ENCODE measurements around the gene OPCML. TPM values are rescaled to one million over a fixed set of nuclear protein-coding genes. Genes with fewer than 3 reads are reported as not detected.

The OPCML gene
- total RNA-seq, 1 experiment from 2014 or later, result not detected

- TF ChIP-seq POLR2AphosphoS5 (IDR thresholded peaks at IDR 0.05; ENCODE audit: low read depth, low read length) (no peak), CTCF (IDR thresholded peaks at IDR 0.05) (no peak), TCF7L2 (IDR thresholded peaks at IDR 0.05; ENCODE audit: low read depth, low read length) (no peak), REST (IDR thresholded peaks at IDR 0.05; ENCODE audit: insufficient read depth in 1 of 2, low read depth in 2 of 2, low read length in 1 of 2) (no peak), SIN3A (IDR thresholded peaks at IDR 0.05; ENCODE audit: borderline replicate concordance, insufficient read depth, low read depth, low read length) (no peak)
- no peaks in the 10 kb centered on the region for H3K36me3 ChIP-seq (ENCODE audit: control insufficient read depth, insufficient read depth, low read length)
- in situ Hi-C loops (cut with HindIII; ENCODE audit: low pct_unique_long_range_greater_than_20kb, low sequenced_read_pairs), result no loop called here
- H3K4me3 ChIP-seq (ENCODE audit: low read depth in 2 of 2, low read length in 2 of 2), result no peak overlapping the region
- no peak for ATAC-seq
- H3K27me3 ChIP-seq (ENCODE audit: control insufficient read depth, insufficient read depth, low read length), result no peaks in the 10 kb centered on the region; the same call in 1 of the 2 replicates
- no TSS peak for BruUV-seq (replicated peaks)
- H3K9me3 ChIP-seq (ENCODE audit: control insufficient read depth, insufficient read depth, low read depth, low read length), result no peaks in the 10 kb centered on the region
- no peak overlapping the region for H3K27ac ChIP-seq (ENCODE audit: low read length)
- no peaks in the 10 kb centered on the region for H3K4me1 ChIP-seq (ENCODE audit: control insufficient read depth, insufficient read depth, low read length)
- no peak for DNase-seq (ENCODE audit: low read depth, low spot score)
- ChIA-PET CTCF (no interaction called here), POLR2A (no interaction called here)
- intact Hi-C loops (cut with micrococcal nuclease; ENCODE audit: unreplicated experiment), result no loop called here
Observed at GRCh38 chr11:133238027-133238426, 294.3 kb downstream of the OPCML start.

- ATAC-seq, result no peak
- intact Hi-C loops (cut with micrococcal nuclease; ENCODE audit: unreplicated experiment) (no loop called here), in situ Hi-C loops (cut with HindIII; ENCODE audit: low pct_unique_long_range_greater_than_20kb, low sequenced_read_pairs) (no loop called here)
- Histone ChIP-seq H3K4me3 (ENCODE audit: low read depth in 2 of 2, low read length in 2 of 2) (no peak overlapping the region), H3K4me1 (ENCODE audit: control insufficient read depth, insufficient read depth, low read length) (no peaks in the 10 kb centered on the region), H3K27ac (ENCODE audit: low read length) (no peak overlapping the region), H3K9me3 (ENCODE audit: control insufficient read depth, insufficient read depth, low read depth, low read length) (no peaks in the 10 kb centered on the region), H3K36me3 (ENCODE audit: control insufficient read depth, insufficient read depth, low read length) (no peaks in the 10 kb centered on the region), H3K27me3 (ENCODE audit: control insufficient read depth, insufficient read depth, low read length) (no peaks in the 10 kb centered on the region)
- no TSS peak for BruUV-seq (replicated peaks)
- ChIA-PET POLR2A (no interaction called here), CTCF (no interaction called here)
- DNase-seq (ENCODE audit: low read depth, low spot score), result no peak
- TF ChIP-seq REST (IDR thresholded peaks at IDR 0.05; ENCODE audit: insufficient read depth in 1 of 2, low read depth in 2 of 2, low read length in 1 of 2) (no peak), POLR2AphosphoS5 (IDR thresholded peaks at IDR 0.05; ENCODE audit: low read depth, low read length) (no peak), TCF7L2 (IDR thresholded peaks at IDR 0.05; ENCODE audit: low read depth, low read length) (no peak), CTCF (IDR thresholded peaks at IDR 0.05) (no peak), SIN3A (IDR thresholded peaks at IDR 0.05; ENCODE audit: borderline replicate concordance, insufficient read depth, low read depth, low read length) (no peak)
Observed at GRCh38 chr11:133235381-133235780, 296.9 kb downstream of the OPCML start.
